B cell (primary cell): ENCODE results near the gene FRYL.

ENCODE experiments used
- EZH2 ChIP-seq: IDR thresholded peaks from 2 replicates; pipeline ENCODE4 v1.6.1; 2012; ENCODE audit warnings: borderline replicate concordance, low read depth, mild to moderate bottlenecking, moderate library complexity, low read length; ENCODE audit not compliant: insufficient read depth, poor library complexity, severe bottlenecking
- TF ChIP-seq, protein P1 (sequence below): fragments of 200-600 bp; IDR thresholded peaks from one replicate; pipeline ENCODE4 v1.8.0; 2022; ENCODE audit warnings: antibody characterized with exemption, mild to moderate bottlenecking

DNA sequence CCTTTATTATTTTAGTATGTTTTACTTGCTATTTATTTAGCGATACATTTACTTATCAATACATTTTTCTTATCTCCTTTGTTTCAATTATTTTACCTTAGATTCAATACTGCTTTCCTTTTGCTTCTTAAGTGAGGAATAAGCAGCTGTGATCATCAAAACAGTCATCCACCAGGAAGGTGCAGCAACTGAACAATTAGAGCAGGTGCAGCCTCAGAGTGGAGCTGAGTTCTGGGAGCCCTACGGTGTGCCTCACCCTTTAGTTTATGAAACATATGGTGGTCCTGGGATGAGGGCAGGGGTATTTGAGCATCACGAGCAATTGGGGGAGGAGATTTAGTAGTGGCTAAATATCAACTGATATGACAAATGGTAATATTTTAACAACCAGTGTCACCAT lies 111.0 kb downstream of the FRYL start:
- no peak for TF ChIP-seq EZH2
- TF ChIP-seq, protein P1, sequence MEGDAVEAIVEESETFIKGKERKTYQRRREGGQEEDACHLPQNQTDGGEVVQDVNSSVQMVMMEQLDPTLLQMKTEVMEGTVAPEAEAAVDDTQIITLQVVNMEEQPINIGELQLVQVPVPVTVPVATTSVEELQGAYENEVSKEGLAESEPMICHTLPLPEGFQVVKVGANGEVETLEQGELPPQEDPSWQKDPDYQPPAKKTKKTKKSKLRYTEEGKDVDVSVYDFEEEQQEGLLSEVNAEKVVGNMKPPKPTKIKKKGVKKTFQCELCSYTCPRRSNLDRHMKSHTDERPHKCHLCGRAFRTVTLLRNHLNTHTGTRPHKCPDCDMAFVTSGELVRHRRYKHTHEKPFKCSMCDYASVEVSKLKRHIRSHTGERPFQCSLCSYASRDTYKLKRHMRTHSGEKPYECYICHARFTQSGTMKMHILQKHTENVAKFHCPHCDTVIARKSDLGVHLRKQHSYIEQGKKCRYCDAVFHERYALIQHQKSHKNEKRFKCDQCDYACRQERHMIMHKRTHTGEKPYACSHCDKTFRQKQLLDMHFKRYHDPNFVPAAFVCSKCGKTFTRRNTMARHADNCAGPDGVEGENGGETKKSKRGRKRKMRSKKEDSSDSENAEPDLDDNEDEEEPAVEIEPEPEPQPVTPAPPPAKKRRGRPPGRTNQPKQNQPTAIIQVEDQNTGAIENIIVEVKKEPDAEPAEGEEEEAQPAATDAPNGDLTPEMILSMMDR: no peak
